Neural cell (in vitro differentiated cells): Measurements from ENCODE around the gene CD200R1L. TPM values are rescaled to one million over a fixed set of nuclear protein-coding genes. Genes with fewer than 3 reads are reported as not detected.

ENCODE experiments used
- H2AFZ ChIP-seq: fragments of 200-600, 300-800 bp; sonication (generic), shearing (Covaris generic); 2 replicates; pipeline ENCODE4 v1.6.0; 2014; ENCODE audit warnings: low read depth, mild to moderate bottlenecking, antibody characterized with exemption, low read length, moderate library complexity
- H3F3A ChIP-seq: fragments of 200-600 bp; shearing (Covaris generic); 2 replicates; pipeline ENCODE4 v1.6.1; 2016; ENCODE audit warnings: mild to moderate bottlenecking, moderate library complexity, mixed read lengths, antibody characterized with exemption, low read length; ENCODE audit not compliant: insufficient read depth, poor library complexity, severe bottlenecking
- H3K27ac ChIP-seq: fragments of 200-600, 300-800 bp; sonication (generic), shearing (Covaris generic); 2 replicates; pipeline ENCODE4 v1.5.1; 2014; ENCODE audit warnings: mild to moderate bottlenecking, low read length, moderate library complexity
- H3K27me3 ChIP-seq: fragments of 300-800, 200-600 bp; sonication (generic), shearing (Covaris generic); 2 replicates; pipeline ENCODE4 v1.6.0; 2014; ENCODE audit warnings: mild to moderate bottlenecking, low read depth, low read length, moderate library complexity; ENCODE audit not compliant: insufficient read depth
- H3K36me3 ChIP-seq: fragments of 300-800, 200-600 bp; sonication (generic), shearing (Covaris generic); 2 replicates; pipeline ENCODE4 v1.5.1; 2014; ENCODE audit warnings: mild to moderate bottlenecking, antibody characterized with exemption, low read length, moderate library complexity; ENCODE audit not compliant: insufficient read depth
- H3K4me2 ChIP-seq: fragments of 300-800, 200-600 bp; sonication (generic), shearing (Covaris generic); 2 replicates; pipeline ENCODE4 v1.6.0; 2014; ENCODE audit warnings: mild to moderate bottlenecking, low read length
- H3K4me3 ChIP-seq: fragments of 300-800, 200-600 bp; sonication (generic), shearing (Covaris generic); 2 replicates; pipeline ENCODE4 v1.5.1; 2014; ENCODE audit warnings: mild to moderate bottlenecking, low read length, moderate library complexity
- H3K79me2 ChIP-seq: fragments of 200-600 bp; shearing (Covaris generic); replicated peaks from 2 replicates; pipeline ENCODE4 v1.6.0; 2014; ENCODE audit warnings: mild to moderate bottlenecking, low read length, moderate library complexity; ENCODE audit not compliant: insufficient read depth
- H3K9ac ChIP-seq: fragments of 300-800, 200-600 bp; sonication (generic), shearing (Covaris generic); 2 replicates; pipeline ENCODE4 v1.6.1; 2016; ENCODE audit warnings: mild to moderate bottlenecking, low read length, mixed read lengths
- H3K9me2 ChIP-seq: fragments of 200-600 bp; shearing (Covaris generic); 2 replicates; pipeline ENCODE4 v1.6.1; 2016; ENCODE audit warnings: mild to moderate bottlenecking, low read length, mixed read lengths; ENCODE audit not compliant: insufficient read depth
- H3K9me3 ChIP-seq: fragments of 200-600, 300-800 bp; sonication (generic), shearing (Covaris generic); 2 replicates; pipeline ENCODE4 v1.6.1; 2016; ENCODE audit warnings: mild to moderate bottlenecking, mixed run types, low read length, moderate library complexity, mixed read lengths
- H4K20me1 ChIP-seq: fragments of 200-600 bp; shearing (Covaris generic); 2 replicates; pipeline ENCODE4 v1.6.1; 2016; ENCODE audit warnings: mild to moderate bottlenecking, mixed run types; ENCODE audit not compliant: insufficient read depth
- CTCF ChIP-seq: fragments of 450-650 bp; IDR thresholded peaks from 2 replicates; pipeline ENCODE4 v1.5.1; 2014; ENCODE audit warnings: antibody characterized with exemption, mild to moderate bottlenecking, moderate library complexity; ENCODE audit not compliant: poor library complexity, severe bottlenecking
- EP300 ChIP-seq: fragments of 450-650 bp; conservative IDR thresholded peaks from 2 replicates; pipeline ENCODE4 v1.6.1; 2014; ENCODE audit warnings: antibody characterized with exemption, mild to moderate bottlenecking, moderate library complexity; ENCODE audit not compliant: poor library complexity, severe bottlenecking
- EZH2 ChIP-seq: fragments of 200-600, 300-800 bp; shearing (Covaris generic), sonication (generic); IDR thresholded peaks from 2 replicates; pipeline ENCODE4 v1.6.1; 2014; ENCODE audit warnings: antibody characterized with exemption, low read length, borderline replicate concordance, mild to moderate bottlenecking; ENCODE audit not compliant: insufficient read depth, poor library complexity, severe bottlenecking
- MXI1 ChIP-seq: fragments of 450-650 bp; conservative IDR thresholded peaks from 2 replicates; pipeline ENCODE4 v1.6.1; 2014; ENCODE audit warnings: antibody characterized with exemption, mild to moderate bottlenecking; ENCODE audit not compliant: poor library complexity, severe bottlenecking
- POLR2AphosphoS5 ChIP-seq: IDR thresholded peaks from 2 replicates; pipeline ENCODE4 v1.6.1; 2012
- RAD21 ChIP-seq: fragments of 450-650 bp; conservative IDR thresholded peaks from 2 replicates; pipeline ENCODE4 v1.6.1; 2014; ENCODE audit warnings: antibody characterized with exemption, mild to moderate bottlenecking, moderate library complexity
- REST ChIP-seq: IDR thresholded peaks from 2 replicates; pipeline ENCODE4 v1.6.1; 2012; ENCODE audit warnings: borderline replicate concordance
- SMC3 ChIP-seq: fragments of 450-650 bp; conservative IDR thresholded peaks from 2 replicates; pipeline ENCODE4 v1.6.1; 2014; ENCODE audit warnings: antibody characterized with exemption, mild to moderate bottlenecking, moderate library complexity; ENCODE audit not compliant: poor library complexity
- TAF1 ChIP-seq: IDR thresholded peaks from 2 replicates; pipeline ENCODE4 v1.6.1; 2012; ENCODE audit warnings: low read depth
- polyA plus RNA-seq: library from polyadenylated mRNA; depleted of rRNA; stranded (reverse); fragments of >200 nt; gene quantifications from 2 replicates; pipeline ENCODE4 v1.2.3, GENCODE V29; 2014

CD200R1L gene
- polyA plus RNA-seq, 1 donor from 2014 or later, result not detected

GRCh38 chr3:112889357-112889756, 42.7 kb upstream of the CD200R1L start:
- Histone ChIP-seq H3K4me2 (no peak overlapping the region), H3K9ac (no peak overlapping the region), H3K4me3 (no peak overlapping the region), H3K79me2 (no peaks in the 10 kb centered on the region), H3F3A (no peaks in the 10 kb centered on the region), H3K36me3 (no peaks in the 10 kb centered on the region), H3K27ac (no peak overlapping the region), H3K27me3 (no peaks in the 10 kb centered on the region), H4K20me1 (no peaks in the 10 kb centered on the region), H2AFZ (no peak overlapping the region), H3K9me3 (no peaks in the 10 kb centered on the region), H3K9me2 (no peaks in the 10 kb centered on the region)
- TF ChIP-seq POLR2AphosphoS5, result no peak
- TF ChIP-seq SMC3, result no peak
- no peak for TF ChIP-seq EZH2
- TF ChIP-seq CTCF, result no peak
- no peak for TF ChIP-seq REST
- TF ChIP-seq EP300, result no peak
- no peak for TF ChIP-seq RAD21
- TF ChIP-seq TAF1, result no peak
- no peak for TF ChIP-seq MXI1

- Histone ChIP-seq H3K79me2 (no peaks in the 10 kb centered on the region), H2AFZ (no peak overlapping the region), H4K20me1 (no peaks in the 10 kb centered on the region), H3F3A (no peaks in the 10 kb centered on the region), H3K27me3 (no peaks in the 10 kb centered on the region), H3K4me3 (no peak overlapping the region), H3K4me2 (no peak overlapping the region), H3K27ac (no peak overlapping the region), H3K9me3 (no peaks in the 10 kb centered on the region), H3K9ac (no peak overlapping the region), H3K9me2 (no peaks in the 10 kb centered on the region), H3K36me3 (no peaks in the 10 kb centered on the region)
- TF ChIP-seq EP300 (no peak), REST (no peak), TAF1 (no peak), EZH2 (no peak), SMC3 (no peak), CTCF (no peak), POLR2AphosphoS5 (no peak), RAD21 (no peak), MXI1 (no peak)
These were observed 41.9 kb upstream of the CD200R1L start for GRCh38 chr3:112888381-112889085.
